ENCODE data around the gene PTPRA.
"Not testable (repeated sequence)": the region's sequence is repeated elsewhere in the genome, so short reads cannot be mapped to it uniquely, and the experiment has no call there.

The PTPRA gene

DNA sequence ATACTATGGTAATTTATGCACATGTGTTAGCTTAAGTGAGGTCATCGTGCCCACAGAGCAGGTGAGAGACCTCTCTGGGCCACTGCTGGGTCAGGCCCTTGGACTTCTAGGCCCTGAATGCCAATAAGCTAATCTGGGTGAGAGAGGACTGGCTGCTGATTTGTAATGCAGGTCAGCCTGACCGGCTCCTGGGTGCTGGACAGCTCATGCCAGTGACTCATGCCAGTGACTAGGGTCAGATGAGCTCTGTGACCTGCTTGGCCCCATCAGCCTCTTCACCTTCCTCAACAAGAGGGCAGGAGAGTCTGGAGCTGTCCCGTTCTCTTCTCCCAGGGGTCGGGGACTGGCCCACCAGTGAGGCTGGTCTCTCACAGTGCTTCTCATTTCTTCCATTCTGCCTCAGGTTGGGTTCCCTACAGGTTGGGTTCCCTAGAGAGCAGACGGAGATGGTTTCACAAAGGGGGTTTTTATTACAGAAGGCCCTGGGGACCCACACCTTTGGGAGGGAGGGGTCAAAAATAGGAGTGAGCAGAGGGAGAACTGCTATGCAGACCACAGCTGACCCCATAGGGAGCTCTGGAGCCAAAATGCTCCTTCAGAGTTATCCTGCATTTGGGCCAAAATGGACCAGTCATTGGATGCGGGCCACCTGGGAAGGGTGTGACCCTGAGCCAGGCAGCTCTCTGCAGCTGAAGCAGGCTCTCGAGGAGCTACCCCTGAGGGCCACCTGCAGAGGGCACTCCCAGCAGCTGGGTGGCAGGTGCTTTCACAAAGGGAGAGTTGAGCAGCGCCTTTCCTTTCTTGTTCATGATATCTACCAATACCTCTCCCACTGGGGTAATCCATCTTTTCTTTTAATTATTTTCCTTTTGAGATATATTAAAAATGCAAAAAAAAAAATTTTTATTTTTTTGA lies 196.0 kb downstream of the PTPRA start:
- peak; percentile 59 for DNase-seq (ENCODE audit: low read depth)
- H3K4me3 ChIP-seq (ENCODE audit: low read depth, low read length): no peak overlapping the region
- TF ChIP-seq, protein P1, sequence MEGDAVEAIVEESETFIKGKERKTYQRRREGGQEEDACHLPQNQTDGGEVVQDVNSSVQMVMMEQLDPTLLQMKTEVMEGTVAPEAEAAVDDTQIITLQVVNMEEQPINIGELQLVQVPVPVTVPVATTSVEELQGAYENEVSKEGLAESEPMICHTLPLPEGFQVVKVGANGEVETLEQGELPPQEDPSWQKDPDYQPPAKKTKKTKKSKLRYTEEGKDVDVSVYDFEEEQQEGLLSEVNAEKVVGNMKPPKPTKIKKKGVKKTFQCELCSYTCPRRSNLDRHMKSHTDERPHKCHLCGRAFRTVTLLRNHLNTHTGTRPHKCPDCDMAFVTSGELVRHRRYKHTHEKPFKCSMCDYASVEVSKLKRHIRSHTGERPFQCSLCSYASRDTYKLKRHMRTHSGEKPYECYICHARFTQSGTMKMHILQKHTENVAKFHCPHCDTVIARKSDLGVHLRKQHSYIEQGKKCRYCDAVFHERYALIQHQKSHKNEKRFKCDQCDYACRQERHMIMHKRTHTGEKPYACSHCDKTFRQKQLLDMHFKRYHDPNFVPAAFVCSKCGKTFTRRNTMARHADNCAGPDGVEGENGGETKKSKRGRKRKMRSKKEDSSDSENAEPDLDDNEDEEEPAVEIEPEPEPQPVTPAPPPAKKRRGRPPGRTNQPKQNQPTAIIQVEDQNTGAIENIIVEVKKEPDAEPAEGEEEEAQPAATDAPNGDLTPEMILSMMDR (IDR thresholded peaks at IDR 0.05; ENCODE audit: low read depth, low read length): peak; percentile 65
- TF ChIP-seq MYC (IDR thresholded peaks at IDR 0.05; ENCODE audit: low read depth, low read length) (no peak), POLR2A (IDR thresholded peaks at IDR 0.05; ENCODE audit: extremely low read depth, insufficient read length) (no peak)
- TF ChIP-seq, protein P2, sequence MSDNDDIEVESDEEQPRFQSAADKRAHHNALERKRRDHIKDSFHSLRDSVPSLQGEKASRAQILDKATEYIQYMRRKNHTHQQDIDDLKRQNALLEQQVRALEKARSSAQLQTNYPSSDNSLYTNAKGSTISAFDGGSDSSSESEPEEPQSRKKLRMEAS (IDR thresholded peaks at IDR 0.05; ENCODE audit: low read depth, low read length): 0 out of 2 replicates have a peak, but pooled peaks have one; percentile 17

DNA sequence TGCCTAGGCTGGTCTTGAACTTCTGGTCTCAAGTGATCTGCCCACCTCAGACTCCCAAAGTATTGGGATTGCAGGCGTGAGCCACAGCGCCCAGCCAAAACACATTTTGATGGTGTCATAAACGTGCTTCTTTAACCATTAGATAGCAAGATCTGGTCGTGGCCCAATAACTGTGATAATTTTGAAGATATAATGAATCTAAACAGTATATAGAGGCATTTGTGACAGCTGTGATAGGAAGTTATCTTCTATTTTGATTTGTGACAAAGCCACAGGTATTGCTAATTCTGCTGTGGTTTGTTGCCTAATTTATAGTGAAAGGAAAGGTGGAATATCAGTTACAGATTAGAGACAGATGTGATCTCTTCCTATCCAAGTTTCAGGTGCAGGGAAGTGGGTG lies 197.4 kb downstream of the PTPRA start:
- no peak for DNase-seq (ENCODE audit: low read depth)
- TF ChIP-seq, protein P1 (IDR thresholded peaks at IDR 0.05; ENCODE audit: low read depth, low read length): no peak
- TF ChIP-seq, protein P2 (IDR thresholded peaks at IDR 0.05; ENCODE audit: low read depth, low read length): no peak
- no peak for TF ChIP-seq MYC (IDR thresholded peaks at IDR 0.05; ENCODE audit: low read depth, low read length)
- H3K4me3 ChIP-seq (ENCODE audit: low read depth, low read length): no peak overlapping the region

DNA sequence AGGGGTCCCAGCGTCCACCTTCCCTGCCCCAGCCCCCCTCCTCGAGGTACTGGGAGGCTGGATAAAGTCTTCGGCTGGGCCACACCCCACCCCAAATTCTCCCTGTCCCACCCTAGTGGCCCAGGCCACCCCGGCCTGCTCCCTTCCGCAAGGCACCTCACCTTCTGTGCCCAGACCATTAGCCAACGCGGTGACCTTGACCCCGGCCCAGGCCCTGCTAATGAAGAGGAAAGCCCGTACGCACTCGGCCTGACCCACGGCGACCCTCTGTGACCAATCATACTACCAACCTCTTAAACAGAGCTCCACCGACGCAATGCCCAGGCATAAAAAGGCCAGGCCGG lies 198.0 kb downstream of the PTPRA start:
- no peak overlapping the region for H3K4me3 ChIP-seq (ENCODE audit: low read depth, low read length)
- no peak for DNase-seq (ENCODE audit: low read depth)
- TF ChIP-seq, protein P2 (IDR thresholded peaks at IDR 0.05; ENCODE audit: low read depth, low read length): no peak
- TF ChIP-seq POLR2A (IDR thresholded peaks at IDR 0.05; ENCODE audit: extremely low read depth, insufficient read length): no peak
- TF ChIP-seq, protein P1 (IDR thresholded peaks at IDR 0.05; ENCODE audit: low read depth, low read length): no peak

DNA sequence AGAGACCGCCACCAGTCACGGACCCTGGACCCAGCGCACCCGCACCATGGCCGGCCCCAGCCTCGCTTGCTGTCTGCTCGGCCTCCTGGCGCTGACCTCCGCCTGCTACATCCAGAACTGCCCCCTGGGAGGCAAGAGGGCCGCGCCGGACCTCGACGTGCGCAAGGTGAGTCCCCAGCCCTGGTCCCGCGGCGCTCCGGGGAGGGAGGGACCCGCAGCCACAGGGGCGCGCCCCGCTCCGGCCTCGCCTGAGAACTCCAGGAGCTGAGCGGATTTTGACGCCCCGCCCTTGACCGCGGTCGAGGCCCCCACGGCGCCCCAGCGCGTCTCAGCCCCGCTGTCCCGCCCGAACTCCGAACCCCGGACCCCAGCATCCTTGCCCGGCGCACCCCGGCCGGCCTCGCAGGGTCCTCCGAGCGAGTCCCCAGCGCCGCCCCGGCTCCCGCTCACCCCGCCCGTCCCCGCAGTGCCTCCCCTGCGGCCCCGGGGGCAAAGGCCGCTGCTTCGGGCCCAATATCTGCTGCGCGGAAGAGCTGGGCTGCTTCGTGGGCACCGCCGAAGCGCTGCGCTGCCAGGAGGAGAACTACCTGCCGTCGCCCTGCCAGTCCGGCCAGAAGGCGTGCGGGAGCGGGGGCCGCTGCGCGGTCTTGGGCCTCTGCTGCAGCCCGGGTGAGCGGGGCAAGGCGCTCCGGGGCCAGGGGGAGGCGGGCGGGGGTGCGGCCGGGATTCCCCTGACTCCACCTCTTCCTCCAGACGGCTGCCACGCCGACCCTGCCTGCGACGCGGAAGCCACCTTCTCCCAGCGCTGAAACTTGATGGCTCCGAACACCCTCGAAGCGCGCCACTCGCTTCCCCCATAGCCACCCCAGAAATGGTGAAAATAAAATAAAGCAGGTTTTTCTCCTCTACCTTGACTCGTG lies 198.6 kb downstream of the PTPRA start, which contains the start of gene OXT:
Gene OXT (plus strand): TSS at position 11 of the 920 bp plus-strand sequence. CDS start 36 bp downstream, at position 47.
- TF ChIP-seq, protein P2 (IDR thresholded peaks at IDR 0.05; ENCODE audit: low read depth, low read length): no peak
- TF ChIP-seq, protein P1 (IDR thresholded peaks at IDR 0.05; ENCODE audit: low read depth, low read length): no peak
- TF ChIP-seq POLR2A (IDR thresholded peaks at IDR 0.05; ENCODE audit: extremely low read depth, insufficient read length) (no peak), MYC (IDR thresholded peaks at IDR 0.05; ENCODE audit: low read depth, low read length) (no peak)
- no peak within 1 kb of the TSS for H3K4me3 ChIP-seq (ENCODE audit: low read depth, low read length)
- DNase-seq (ENCODE audit: low read depth): no peak

DNA sequence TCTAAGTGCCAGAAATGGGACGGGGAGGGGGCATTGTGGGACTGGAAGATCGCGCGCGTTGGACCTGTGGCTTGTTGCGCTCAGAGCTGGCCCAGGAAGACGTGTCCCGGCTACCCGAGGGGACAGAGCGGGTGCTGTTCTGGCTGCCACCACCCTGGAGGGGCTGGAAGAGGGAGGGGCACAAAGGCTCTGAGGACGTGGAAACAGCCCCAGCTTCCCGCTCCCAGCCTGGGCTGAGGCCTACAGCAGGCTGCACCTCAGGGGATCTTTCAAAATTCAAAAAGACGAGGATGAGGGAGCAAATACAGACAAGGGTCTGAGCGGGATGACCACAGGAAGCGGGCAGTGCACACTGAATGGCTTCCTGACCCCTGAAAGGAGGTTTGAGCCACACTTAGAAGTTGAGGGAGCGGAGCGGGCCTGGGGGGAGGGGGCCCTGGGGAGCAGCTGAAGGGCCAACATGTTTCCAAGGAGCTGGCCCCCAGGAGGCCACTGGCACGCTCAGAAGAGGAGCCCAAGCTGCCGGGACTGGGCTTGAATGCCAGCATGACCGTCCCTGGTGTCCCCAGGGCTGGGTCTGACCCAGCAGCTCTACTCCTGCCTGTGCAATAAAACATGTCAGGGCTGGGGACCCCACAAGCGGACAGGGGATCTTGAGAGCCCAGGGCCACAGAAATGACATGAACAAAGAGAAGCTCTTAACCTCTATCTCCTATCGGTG lies 199.4 kb downstream of the PTPRA start:
- H3K4me3 ChIP-seq (ENCODE audit: low read depth, low read length): no peak overlapping the region
- DNase-seq (ENCODE audit: low read depth): no peak
- TF ChIP-seq, protein P2 (IDR thresholded peaks at IDR 0.05; ENCODE audit: low read depth, low read length): no peak
- no peak for TF ChIP-seq MYC (IDR thresholded peaks at IDR 0.05; ENCODE audit: low read depth, low read length)
- TF ChIP-seq, protein P1 (IDR thresholded peaks at IDR 0.05; ENCODE audit: low read depth, low read length): no peak
- TF ChIP-seq POLR2A (IDR thresholded peaks at IDR 0.05; ENCODE audit: extremely low read depth, insufficient read length): no peak

DNA sequence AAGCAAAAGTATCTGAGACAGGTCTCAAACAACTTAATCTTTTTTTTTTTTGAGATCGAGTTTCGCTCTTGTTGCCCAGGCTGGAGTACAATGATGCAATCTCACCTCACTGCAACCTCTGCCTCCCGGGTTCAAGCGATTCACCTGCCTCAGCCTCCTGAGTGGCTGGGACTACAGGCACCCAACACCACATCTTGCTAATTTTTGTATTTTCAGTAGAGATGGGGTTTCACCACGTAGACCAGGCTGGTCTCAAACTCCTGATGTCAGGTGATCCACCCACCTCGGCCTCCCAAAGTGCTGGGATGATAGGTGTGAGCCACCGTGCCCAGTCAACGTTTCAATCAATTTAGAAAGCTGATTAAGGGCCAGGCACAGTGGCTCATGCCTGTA lies 200.0 kb downstream of the PTPRA start:
- H3K4me3 ChIP-seq (ENCODE audit: low read depth, low read length); DNase-seq (ENCODE audit: low read depth): not testable (repeated sequence)
